ENCODE results near the gene JARID2.

The JARID2 gene

DNA sequence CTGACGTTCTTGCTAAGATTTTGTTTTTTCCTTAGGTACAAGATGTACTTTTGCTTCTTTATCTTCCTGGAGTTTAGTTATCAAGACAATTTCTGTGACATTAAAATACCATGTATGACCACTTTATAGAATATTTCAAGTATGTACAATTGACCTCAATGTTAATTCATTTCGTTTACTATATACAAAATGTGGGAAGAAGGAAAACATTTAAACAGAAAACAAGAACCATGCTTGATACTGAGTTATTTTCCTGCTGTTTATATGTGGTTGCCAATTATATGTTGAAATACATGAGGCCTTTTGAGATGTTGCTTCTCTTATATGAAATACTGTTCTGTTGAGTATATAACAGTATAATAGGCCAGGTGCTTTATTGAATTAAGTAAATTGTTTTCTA, 184.3 kb downstream of the JARID2 start:
- in situ Hi-C loops (cut with HindIII; ENCODE audit: low sequenced_read_pairs): no loop called here

DNA sequence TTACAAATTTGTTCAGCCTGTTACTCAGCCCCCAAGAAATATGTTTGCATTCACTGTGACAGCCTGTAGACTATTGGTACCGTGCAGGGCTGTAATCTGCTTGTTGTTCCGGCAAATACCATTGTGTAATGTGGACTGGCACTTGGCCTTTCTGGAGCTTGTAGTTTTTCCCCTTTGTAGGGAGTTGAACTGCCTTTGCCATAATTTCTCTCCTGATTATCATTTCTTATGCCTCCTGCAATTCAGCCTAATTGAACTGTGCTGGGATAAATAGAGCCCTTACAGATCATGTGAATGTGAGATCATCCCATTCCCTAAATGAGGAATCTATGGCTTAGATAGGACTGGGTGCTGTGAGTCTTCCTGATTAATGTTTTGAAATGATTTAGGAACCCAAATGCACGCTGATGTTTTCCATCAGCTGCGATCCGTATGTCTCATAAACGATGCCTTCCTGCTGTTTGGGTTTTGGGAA, 185.1 kb downstream of the JARID2 start:
- in situ Hi-C loops (cut with HindIII; ENCODE audit: low sequenced_read_pairs): no loop called here

DNA sequence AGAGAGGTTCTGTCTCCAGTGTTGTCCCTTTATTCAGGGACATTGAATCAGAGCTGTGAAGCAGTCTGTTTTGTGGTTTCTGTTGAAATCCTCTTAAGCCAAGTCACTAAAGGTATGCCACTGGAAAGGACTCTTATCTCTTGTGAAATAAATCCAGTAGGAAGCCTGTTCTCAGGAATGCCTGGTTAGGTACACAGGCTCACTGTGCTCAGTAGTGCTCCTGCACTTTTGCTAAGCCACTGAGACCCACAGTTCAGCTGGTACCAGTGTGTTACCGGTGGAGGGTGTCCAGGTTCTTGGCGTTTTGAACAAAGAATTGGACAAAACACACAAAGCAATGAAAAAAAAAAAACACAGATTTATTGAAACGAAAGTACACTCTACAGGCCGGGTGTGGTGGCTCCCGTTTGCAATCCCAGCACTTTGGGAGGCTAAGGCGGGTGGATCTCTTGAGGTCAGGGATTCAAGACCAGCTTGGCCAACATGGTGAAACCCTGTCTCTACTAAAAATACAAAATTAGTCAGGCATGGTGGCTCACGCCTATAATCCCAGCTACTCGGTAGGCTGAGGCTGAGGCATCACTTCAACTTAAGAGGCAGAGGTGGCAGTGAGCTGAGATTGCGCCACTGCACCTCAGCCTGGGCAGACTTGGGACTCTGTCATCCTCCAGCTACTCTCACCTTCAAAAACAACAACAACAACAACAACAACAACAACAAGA, 186.1 kb downstream of the JARID2 start:
- in situ Hi-C loops (cut with HindIII; ENCODE audit: low sequenced_read_pairs): no loop called here

DNA sequence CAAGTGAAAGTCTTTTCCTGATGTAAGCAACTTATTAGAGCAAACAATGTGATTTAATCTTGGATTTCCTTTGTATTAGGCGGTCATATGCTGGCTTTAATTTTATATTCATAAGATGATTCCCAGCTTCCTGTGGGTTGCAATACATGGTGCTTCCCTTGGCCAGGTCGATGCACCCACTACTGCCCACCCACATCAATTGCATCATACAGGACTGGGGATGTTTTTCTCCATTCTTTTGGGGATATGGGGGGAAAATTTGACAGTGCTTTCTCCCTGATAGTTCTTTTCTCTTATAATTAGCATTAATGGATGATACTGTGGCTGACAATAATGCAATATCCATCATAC, 187.6 kb downstream of the JARID2 start:
- in situ Hi-C loops (cut with HindIII; ENCODE audit: low sequenced_read_pairs): no loop called here

DNA sequence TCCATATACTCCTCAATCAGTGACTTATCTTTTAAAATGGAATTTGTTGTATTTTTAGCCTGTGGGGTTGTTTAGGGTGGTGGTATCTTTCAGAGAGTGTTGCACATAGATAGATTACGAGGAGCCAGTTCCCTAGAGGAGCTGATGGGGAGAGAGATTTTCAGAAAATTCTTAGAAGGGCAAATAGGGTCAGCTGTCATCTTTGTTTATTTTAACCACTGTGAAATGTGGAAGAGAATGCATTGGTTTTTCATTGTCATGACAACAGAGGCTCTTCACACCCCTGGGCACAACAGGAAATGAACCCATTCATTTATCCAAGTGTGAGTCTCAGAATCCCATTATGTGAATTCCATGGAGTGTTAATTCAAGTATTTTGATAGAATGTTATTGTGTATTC, 188.4 kb downstream of the JARID2 start:
- in situ Hi-C loops (cut with HindIII; ENCODE audit: low sequenced_read_pairs): no loop called here

DNA sequence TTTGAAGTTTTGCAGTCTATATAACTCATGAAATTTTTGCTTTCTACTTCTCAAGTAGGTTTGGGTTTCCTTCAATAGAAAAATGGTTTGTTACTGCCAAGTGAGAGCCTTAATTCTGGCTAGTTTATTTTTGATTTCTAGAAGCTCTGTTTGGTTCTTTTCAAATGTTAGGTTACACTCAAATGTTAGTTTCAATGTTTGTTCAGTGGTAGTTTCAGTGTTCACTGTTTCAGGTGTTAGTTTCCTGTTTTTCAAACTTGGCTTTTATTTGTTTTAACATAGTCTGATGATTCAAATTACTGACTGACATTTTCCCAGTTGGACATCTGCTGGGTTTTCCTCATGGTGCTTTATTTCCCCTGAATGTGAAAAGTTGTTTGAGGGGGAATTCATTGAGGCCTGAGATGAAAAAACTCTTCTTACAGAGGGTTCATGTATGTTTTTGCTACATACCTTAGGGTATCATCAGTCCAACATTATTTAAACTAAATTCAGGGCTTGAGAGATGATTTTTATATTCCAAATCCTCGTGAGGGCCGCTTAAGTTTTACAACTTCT, 189.0 kb downstream of the JARID2 start:
- in situ Hi-C loops (cut with HindIII; ENCODE audit: low sequenced_read_pairs): no loop called here

DNA sequence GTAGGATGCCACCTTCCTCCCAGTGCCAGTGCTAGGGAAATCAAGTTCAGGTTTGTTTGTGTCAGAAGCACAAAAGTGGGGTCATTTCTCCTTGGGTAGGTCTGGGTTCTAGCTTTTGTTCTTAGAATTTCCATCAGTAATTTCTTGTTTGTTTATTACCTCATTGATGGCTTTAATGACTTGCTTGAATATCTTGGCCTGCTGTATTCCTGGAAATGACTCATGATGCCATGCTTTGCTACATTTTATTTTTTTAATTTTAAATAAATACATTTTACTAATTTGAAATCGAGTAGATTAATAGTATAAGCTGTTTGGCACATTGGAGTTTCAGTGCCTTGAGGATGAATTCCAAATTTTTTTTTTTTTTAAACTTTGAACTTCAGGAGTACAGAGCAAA, 189.6 kb downstream of the JARID2 start:
- in situ Hi-C loops (cut with HindIII; ENCODE audit: low sequenced_read_pairs): no loop called here

DNA sequence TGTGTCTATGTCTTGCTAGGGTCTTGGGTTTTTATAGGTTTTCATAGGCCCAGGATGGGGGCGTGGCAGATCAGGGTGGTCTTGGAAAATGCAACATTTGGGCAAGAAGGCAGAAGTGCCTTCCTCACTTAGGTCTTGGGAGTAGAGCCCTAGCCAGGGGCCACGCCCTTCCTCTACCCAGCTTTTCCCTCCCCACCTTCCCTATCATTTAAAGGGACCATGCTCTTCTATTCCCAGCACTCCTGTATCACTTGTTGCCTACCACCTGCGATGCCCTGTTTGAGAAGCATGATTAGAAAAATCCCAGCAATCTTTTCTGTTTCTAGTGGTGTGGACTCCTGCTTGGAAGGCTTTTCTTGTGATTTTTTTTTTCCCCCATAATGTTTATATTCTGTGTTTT, 190.6 kb downstream of the JARID2 start:
- in situ Hi-C loops (cut with HindIII; ENCODE audit: low sequenced_read_pairs): no loop called here

DNA sequence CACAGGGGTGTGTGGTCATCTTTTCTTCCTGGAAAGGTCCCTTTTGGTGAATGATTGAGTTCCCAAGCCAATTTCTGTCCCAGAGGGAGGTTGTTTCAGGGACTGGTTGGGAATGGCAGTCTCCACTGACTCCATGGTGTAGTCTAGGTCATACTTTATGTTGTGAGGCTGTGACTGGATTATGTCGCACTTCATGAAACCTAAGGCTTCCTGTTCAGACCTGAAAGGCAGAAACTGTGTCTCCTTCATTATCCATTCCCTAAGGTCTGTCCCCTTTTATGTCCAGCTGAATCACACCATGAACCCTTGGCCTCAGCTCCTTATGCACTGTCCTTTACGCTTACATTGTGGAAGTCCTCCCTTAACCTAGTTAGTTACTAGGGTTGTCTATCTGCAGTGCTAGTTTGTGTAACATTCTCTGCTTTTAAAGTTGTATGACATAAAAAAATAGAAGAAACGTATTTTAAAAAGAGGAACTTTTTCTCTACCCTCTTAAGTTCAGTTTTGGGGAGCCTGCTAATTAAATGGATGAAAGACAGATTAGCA, 191.3 kb downstream of the JARID2 start:
- in situ Hi-C loops (cut with HindIII; ENCODE audit: low sequenced_read_pairs): no loop called here

DNA sequence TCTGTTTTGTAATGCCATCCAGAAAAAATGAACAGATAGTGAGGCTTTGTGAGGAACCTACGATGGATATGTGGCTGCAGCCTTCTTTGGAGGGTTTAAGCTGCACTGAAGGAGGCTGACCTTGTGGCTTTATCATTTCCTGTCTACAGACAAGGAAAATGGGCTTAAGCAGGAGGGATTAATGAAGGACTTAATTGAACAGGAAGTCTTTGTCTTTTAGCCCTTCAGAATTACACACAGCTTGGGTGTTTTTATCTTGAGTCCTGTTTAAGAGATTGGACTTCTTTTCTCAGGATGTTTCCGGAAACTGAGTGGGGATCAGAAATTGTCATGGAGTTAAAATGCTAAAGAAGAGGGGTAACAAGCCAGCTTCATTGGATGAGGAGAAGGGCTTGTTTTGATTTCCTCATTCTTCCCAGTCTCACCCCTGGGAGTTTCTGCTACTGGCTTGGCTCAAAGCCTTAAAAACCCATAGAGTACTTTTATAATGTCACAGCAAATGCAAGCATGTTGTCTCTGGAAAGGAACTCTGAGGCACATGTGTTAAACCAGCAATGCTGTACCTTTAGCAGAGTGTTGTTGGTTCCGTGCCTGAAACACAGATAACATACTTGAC, 193.6 kb downstream of the JARID2 start:
- in situ Hi-C loops (cut with HindIII; ENCODE audit: low sequenced_read_pairs): no loop called here

DNA sequence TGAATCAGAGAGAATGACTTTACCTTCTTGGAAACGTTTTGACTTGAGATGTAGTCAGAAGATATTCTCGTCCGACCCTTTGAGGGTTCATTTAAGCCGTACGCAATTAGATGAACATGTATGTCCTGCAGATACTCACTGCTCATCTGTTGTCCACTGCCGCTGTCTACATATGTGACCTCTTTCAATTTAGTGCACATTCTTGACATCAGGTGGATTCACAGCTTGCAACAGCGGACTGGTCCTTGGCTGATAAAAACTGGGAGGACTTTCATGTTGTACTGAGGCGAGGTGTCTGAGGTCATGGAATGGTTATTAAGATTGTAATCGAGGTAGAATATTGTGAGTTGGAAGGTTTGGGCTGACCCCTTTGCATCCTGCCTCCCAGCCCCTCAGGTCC, 194.2 kb downstream of the JARID2 start:
- in situ Hi-C loops (cut with HindIII; ENCODE audit: low sequenced_read_pairs): no loop called here

DNA sequence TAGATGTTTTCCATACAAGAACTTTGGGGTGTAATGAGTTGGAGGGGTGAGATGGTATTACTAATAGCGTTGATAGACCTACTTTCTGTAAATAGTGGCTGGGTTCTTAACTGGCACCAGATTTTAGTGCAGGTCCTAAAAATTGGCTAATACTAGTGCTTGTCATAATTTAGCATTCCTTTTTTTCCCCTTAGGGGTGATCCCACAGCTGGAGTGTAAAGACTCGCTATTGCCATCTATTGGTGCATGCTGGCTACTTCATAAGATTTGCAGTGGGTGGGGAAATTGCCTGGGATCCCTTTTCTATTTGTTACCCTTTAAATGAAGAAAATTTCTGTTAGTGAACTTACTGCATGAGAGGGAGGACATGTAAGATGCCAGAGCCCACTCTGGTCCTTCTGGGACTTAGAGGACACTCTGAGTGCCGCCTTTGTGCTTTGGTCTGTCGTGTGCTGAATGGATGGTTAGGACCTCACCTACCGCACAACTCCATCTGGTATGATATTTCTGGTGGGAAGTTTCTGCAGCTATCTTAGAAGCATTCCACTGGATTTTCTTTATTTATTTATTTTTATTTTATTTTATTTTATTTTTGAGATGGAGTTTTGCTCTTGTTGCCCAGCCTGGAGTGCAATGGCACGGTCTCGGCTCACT, 195.5 kb downstream of the JARID2 start:
- in situ Hi-C loops (cut with HindIII; ENCODE audit: low sequenced_read_pairs): no loop called here

DNA sequence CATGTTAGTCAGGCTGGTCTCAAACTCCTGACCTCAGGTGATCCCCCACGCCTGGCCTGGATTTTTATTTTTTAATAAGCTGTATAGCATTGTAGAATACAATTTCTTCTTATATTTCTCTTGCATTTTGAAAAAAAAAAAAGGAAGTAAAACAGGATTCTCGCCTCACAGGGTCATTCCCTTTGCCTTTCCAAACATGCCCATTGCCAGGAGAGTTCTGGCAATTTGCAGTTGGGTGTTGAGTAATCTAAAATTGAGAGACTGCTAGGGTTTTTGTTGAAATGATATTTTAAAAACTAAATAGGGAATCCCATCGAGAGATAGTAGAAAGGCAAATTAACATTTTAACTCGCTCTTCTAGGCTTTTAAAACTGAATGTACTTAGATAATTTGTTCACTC, 196.1 kb downstream of the JARID2 start:
- in situ Hi-C loops (cut with HindIII; ENCODE audit: low sequenced_read_pairs): no loop called here

DNA sequence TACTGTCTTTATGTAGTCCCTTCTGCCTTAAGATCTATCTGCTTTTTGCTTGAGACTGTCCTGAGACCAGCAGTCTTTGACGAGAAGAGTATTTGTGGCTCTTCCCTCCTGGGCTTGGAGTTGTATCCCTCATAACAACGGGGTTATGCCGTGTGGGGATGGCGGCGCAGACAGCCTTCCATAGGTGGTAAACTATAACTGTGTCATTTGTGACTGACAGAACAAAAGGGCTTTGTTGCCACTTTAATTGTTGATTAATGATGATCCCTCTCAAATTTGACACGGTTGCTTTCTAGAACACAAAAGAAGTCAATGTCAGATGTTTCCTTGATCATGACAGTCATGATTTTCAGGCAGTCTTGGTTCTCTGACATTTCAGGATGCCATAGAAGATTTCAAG, 196.6 kb downstream of the JARID2 start:
- in situ Hi-C loops (cut with HindIII; ENCODE audit: low sequenced_read_pairs): no loop called here

DNA sequence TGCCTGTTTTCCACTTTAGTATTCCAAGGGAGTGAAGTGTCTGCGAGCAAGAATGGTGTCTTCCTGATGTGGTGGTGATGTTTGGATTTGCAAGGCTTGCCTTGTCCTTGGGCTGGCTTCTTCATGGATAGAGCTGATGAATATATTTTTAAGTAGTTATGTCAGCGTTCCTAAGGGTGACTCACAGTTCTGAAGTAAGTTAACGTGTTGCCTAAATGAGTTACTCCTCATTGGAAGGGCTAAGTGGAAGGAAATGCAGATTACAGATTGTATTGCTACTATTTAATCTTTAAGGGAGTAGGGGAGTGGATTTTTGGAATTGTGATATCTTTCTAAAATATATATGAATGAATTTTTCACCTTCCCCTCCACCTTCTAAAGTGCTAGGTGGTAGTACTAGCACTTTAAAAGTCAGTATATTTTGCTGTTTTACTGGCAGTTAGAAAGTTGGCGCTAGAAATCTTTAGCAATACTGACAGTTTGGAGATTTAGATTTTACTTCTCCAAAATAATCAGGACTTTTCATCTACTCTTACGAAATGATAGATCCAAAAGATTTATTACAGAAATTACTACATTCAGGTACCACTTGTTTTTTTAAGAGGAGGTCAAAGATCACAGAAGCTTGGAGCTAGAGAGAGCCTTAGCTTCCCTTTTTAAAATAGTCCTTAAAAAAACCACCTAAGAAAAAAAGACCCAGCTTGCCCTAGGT, 197.4 kb downstream of the JARID2 start:
- in situ Hi-C loops (cut with HindIII; ENCODE audit: low sequenced_read_pairs): no loop called here

DNA sequence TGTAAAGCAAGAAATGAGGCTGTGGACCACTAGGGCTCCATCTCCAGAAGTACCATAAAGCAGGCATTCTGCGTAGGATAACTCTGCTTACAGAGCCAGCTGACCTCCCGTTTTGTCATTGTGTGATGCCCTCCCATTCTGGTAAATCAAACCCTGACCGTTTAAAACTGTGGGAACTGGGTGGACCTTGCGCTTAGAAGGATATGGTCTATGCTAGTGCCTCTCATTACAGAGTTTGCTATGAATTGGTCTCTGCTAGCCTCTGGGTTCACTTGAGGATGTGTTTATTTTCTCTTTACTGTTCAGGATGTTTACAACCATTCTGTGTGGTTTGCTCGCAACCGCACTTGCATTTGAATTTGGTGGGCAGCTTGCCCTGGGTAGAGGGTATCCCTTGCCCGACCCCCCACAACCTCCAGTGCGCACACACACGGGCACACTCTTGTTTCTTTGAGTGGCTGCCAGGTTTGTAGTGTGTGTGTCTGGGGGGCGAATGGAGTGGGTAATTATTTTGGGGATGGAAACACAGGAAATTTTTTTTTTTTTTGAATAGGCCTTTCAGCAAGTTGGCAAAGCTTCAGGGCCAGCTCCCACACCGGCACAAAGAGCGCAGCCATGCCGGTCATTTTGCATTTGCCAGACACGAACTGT, 198.3 kb downstream of the JARID2 start:
- in situ Hi-C loops (cut with HindIII; ENCODE audit: low sequenced_read_pairs): no loop called here

DNA sequence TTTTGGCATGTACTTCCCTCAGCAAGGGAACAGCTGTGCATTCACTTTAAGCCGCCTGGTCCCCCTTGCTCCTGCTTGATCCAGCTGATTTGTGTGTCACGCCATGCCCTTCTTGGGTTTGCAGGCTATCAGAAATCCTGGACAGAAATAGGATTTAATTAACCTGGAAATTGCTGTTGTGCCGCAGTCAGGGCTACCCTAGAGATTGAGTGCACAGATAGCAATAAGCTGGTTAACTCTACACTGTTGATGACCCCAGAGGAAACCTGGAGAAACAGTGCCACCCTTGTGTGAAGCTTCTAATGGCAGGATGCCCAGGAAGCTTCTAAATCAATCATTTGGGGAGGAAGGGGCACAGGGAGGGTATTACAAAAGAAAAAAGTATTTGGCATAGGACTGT, 199.0 kb downstream of the JARID2 start:
- in situ Hi-C loops (cut with HindIII; ENCODE audit: low sequenced_read_pairs): no loop called here

DNA sequence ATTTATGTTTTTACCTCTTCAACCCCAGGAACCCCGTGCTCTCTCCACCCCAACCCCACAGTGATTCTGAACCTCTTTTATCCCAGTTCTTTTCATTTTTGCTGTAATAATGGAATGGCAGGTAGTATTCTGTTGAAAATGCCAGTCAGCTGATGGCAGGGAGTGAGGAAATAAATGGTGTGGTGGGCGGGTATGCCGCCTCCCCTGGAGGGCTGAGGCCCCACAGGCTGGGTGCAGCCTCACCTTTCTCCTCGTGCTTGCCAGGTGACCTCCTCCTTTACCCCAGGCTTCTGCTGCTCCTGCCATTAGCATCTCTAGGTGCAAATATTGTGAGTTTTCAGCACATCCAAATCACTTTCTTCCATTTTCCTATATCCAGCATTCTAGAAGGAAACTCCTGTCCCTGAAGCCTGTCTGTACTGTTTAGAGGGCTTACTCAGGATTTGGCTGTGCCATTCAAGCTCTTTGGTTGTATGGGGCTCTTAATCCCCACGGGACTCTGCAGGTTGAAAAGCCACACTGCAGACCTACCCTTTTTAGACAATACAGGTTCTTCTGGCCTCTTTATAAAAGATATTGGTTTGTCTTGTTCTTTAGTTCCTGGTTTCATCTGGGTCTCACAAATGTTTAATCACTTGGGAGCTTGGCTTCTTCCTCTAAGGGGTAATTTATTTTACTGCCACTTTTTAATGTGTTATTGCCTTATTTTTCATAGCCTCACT, 201.8 kb downstream of the JARID2 start:
- in situ Hi-C loops (cut with HindIII; ENCODE audit: low sequenced_read_pairs): no loop called here

DNA sequence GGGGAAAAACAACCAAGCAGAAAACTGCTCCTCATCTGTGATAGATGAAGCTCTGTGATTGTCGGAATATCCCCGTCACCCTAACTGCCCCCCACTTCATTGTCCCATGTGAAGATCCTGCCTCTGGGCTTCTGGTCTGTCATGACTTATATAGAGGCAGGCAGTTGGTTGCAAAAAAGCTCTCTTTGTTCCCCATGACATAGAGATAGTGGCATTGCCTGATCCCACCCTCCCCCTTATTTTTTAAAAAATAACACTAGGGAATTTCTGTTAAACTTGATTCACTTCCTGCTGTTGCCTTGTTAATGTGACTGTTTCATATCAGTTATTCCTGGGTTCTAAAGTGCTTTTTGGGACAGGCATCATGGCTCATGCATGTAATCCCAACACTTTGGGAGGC, 203.1 kb downstream of the JARID2 start:
- in situ Hi-C loops (cut with HindIII; ENCODE audit: low sequenced_read_pairs): no loop called here

DNA sequence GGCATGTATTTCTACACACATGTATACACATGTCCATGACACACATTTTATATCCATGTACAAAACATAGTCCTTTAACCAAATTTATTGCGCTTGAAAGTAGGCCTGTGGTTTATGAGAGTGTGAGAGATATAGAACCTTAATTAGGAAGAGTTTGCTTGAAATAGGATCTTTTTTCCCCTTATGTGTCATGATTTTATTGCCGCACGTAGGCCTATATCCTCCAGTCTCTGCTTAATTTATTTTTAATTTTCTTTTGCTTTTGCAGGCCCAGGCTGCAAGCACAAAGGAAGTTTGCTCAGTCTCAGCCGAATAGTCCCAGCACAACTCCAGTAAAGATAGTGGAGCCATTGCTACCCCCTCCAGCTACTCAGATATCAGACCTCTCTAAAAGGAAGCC, 205.9 kb downstream of the JARID2 start:
- in situ Hi-C loops (cut with HindIII; ENCODE audit: low sequenced_read_pairs): no loop called here

Data from DLD1 (cell line).